ENCODE data around the gene FAM107B.

DNA sequence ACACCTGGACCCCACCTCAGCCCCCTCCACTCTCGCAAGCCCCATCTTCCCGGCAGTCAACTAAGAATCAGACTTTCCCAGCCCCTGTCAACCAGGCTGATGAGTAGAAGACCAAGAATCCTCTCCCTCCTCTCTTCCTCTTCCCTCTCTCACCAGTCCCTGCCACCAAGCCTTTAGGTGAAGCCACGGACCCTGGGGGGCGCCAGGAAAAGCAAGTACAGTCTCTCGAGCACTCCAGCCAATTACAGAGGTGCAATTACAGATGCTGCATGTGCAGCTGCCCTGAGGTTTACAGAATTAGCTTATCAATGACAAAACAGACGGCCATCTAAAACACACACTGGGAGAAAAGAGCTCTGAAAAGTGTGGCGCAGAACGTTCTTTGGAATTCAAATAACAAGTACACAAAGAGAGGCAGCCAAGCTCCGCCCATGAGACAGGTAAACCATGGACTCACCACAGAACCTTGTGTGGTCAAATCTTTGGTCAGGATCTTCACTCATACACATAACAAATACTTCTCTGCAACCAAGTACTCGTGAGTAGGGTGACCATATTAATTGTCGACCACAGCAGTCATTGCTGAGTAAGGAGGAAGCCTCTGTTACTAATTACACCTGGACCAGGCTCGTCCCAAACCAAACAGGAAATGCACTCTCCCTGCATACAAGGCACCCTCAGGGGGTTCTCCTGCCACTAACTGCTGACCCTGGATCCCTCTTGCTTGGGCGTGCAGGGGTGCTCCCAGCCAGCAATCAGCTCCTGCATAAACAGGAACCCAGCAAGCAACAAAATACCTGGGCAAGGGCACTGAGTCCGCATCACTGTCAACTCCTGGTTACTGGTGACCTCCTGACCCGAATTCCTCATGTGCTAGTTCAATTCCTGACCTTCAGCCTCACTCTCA, 189.2 kb downstream of the FAM107B start:
- TF ChIP-seq, protein P1, sequence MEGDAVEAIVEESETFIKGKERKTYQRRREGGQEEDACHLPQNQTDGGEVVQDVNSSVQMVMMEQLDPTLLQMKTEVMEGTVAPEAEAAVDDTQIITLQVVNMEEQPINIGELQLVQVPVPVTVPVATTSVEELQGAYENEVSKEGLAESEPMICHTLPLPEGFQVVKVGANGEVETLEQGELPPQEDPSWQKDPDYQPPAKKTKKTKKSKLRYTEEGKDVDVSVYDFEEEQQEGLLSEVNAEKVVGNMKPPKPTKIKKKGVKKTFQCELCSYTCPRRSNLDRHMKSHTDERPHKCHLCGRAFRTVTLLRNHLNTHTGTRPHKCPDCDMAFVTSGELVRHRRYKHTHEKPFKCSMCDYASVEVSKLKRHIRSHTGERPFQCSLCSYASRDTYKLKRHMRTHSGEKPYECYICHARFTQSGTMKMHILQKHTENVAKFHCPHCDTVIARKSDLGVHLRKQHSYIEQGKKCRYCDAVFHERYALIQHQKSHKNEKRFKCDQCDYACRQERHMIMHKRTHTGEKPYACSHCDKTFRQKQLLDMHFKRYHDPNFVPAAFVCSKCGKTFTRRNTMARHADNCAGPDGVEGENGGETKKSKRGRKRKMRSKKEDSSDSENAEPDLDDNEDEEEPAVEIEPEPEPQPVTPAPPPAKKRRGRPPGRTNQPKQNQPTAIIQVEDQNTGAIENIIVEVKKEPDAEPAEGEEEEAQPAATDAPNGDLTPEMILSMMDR (CRISPR knock-in tag; IDR thresholded peaks at IDR 0.05): no peak
- TF ChIP-seq NFYB (CRISPR knock-in tag; IDR thresholded peaks at IDR 0.05) (no peak), POLR2A (IDR thresholded peaks at IDR 0.05; ENCODE audit: insufficient read depth in 1 of 2, low read depth in 2 of 2, low read length in 2 of 2) (no peak), YEATS4 (CRISPR knock-in tag; IDR thresholded peaks at IDR 0.05; ENCODE audit: borderline replicate concordance) (no peak), BRCA1 (CRISPR knock-in tag; IDR thresholded peaks at IDR 0.05) (no peak)
- TF ChIP-seq, protein P2, sequence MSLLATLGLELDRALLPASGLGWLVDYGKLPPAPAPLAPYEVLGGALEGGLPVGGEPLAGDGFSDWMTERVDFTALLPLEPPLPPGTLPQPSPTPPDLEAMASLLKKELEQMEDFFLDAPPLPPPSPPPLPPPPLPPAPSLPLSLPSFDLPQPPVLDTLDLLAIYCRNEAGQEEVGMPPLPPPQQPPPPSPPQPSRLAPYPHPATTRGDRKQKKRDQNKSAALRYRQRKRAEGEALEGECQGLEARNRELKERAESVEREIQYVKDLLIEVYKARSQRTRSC (CRISPR knock-in tag; IDR thresholded peaks at IDR 0.05; ENCODE audit: low read depth): no peak
- TF ChIP-seq, protein P3, sequence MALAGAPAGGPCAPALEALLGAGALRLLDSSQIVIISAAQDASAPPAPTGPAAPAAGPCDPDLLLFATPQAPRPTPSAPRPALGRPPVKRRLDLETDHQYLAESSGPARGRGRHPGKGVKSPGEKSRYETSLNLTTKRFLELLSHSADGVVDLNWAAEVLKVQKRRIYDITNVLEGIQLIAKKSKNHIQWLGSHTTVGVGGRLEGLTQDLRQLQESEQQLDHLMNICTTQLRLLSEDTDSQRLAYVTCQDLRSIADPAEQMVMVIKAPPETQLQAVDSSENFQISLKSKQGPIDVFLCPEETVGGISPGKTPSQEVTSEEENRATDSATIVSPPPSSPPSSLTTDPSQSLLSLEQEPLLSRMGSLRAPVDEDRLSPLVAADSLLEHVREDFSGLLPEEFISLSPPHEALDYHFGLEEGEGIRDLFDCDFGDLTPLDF (CRISPR knock-in tag; IDR thresholded peaks at IDR 0.05): no peak
